Kidney epithelial cell (primary cell): ENCODE data around the gene CDK6. TPM values are rescaled to one million over a fixed set of nuclear protein-coding genes. Genes with fewer than 3 reads are reported as not detected.

Source experiments
- DNase-seq: peaks from one replicate; pipeline ENCODE4 v3.0.0-alpha.2; 2010; ENCODE audit warnings: low read depth
- H3K27me3 ChIP-seq: 2 replicates; pipeline ENCODE4 v1.6.0; 2011; ENCODE audit warnings: low read length; ENCODE audit not compliant: control insufficient read depth, insufficient read depth
- H3K36me3 ChIP-seq: 2 replicates; pipeline ENCODE4 v1.5.1; 2011; ENCODE audit warnings: low read length; ENCODE audit not compliant: control insufficient read depth, insufficient read depth
- H3K4me3 ChIP-seq: 2 replicates; pipeline ENCODE4 v1.5.1; 2011; ENCODE audit warnings: low read depth, mild to moderate bottlenecking, control low read depth, low read length
- total RNA-seq: library from RNA; depleted of rRNA; stranded (reverse); fragments of >200 nt; gene quantifications from 2 replicates; pipeline ENCODE4 v1.2.3, GENCODE V29; 2015
- TF ChIP-seq, protein P1 (sequence below): IDR thresholded peaks from 2 replicates; pipeline ENCODE4 v1.5.1; 2011; ENCODE audit warnings: mild to moderate bottlenecking, moderate library complexity, low read length, control low read depth, inconsistent platforms; ENCODE audit not compliant: insufficient read depth, poor library complexity, severe bottlenecking

CDK6 gene
- total RNA-seq, 1 donor from 2014 or later: 91.0 TPM

DNA sequence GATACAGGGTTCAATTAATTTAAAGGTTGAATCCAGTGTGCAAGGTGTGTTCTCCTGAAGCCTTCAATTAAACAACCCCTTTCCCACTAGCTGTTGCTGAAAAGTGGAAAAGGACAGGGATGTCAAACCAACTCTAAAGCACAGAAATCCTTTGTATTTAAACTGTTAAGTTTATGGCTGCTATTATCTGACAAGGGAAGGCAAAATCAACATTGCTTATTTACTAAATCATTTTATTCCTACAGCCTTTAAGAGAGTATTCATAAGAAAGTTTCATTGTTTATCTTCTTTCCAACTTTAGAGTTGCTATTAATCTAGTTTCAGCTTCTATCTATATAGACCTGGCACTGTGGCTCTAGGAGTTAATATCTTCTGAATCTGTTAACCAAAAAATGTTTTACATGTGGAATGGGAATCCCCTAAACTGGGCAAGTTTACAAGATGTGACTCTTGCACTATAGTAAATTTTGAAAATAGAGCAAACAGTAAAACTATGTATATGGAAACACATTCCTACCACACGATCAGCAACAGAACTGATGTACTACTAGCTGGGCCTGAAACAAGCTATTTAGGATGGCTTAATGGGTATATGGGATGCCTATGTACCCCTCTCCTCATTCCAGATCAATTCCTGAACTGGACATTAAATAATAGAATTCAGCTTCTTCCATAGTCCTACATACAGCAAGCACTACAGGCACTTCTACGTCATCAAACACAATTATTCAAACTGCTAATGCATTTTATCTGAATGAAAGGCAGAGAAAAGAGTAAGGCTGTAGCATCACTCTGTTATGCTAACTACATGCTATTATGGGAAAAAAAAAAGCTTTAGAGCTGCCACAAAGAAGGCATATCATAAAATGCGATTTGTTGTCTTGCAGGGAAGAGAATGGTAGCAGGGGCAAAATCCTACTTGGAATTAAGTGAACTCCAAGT, 52.8 kb downstream of the CDK6 start:
- H3K4me3 ChIP-seq: no peak overlapping the region
- no peak for DNase-seq
- H3K36me3 ChIP-seq: no peaks in the 10 kb centered on the region
- TF ChIP-seq, protein P1, sequence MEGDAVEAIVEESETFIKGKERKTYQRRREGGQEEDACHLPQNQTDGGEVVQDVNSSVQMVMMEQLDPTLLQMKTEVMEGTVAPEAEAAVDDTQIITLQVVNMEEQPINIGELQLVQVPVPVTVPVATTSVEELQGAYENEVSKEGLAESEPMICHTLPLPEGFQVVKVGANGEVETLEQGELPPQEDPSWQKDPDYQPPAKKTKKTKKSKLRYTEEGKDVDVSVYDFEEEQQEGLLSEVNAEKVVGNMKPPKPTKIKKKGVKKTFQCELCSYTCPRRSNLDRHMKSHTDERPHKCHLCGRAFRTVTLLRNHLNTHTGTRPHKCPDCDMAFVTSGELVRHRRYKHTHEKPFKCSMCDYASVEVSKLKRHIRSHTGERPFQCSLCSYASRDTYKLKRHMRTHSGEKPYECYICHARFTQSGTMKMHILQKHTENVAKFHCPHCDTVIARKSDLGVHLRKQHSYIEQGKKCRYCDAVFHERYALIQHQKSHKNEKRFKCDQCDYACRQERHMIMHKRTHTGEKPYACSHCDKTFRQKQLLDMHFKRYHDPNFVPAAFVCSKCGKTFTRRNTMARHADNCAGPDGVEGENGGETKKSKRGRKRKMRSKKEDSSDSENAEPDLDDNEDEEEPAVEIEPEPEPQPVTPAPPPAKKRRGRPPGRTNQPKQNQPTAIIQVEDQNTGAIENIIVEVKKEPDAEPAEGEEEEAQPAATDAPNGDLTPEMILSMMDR: no peak
- H3K27me3 ChIP-seq: no peaks in the 10 kb centered on the region

DNA sequence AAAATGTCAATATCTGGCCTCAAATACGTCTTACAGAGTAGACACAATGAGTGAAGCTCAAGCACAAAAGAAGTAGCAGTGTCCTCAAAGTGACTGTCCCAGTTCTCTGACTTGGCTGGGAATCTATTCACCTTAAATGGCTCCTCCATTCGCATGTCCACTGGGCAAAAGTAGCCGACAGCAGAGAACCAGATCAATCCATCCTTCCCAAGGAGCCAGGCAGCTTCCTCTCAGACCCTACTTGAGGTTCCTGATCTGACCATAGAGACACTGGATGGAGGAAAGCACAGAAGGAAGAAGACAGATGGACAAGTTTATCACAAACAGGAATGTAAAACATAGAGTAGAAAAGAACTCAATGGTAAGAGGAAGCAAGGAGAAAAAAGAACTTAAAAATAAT, 53.5 kb downstream of the CDK6 start:
- TF ChIP-seq, protein P1: no peak

DNA sequence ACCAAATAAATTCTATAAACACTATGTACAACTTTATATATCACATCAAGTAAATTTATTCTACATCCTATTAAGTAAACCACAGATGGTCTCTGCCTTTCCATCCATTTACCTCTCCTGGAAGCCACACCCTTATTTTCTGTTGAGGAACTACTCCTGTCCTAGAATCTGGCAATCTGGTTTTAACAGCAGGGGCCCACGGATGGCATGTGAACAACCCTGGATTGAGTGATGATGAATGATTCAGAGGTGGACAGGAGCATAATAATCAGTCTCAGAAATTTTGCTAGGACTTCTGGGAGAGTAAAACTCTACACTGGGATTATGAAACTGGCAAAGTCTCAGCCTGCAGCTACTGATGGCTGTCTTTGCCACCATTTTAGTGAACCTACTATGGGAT, 54.1 kb downstream of the CDK6 start:
- DNase-seq: no peak

More for the DNA sequence above, 53.5 kb downstream of the CDK6 start:
- no peaks in the 10 kb centered on the region for H3K36me3 ChIP-seq
- DNase-seq: no peak
- no peaks in the 10 kb centered on the region for H3K27me3 ChIP-seq
- no peak overlapping the region for H3K4me3 ChIP-seq

DNA sequence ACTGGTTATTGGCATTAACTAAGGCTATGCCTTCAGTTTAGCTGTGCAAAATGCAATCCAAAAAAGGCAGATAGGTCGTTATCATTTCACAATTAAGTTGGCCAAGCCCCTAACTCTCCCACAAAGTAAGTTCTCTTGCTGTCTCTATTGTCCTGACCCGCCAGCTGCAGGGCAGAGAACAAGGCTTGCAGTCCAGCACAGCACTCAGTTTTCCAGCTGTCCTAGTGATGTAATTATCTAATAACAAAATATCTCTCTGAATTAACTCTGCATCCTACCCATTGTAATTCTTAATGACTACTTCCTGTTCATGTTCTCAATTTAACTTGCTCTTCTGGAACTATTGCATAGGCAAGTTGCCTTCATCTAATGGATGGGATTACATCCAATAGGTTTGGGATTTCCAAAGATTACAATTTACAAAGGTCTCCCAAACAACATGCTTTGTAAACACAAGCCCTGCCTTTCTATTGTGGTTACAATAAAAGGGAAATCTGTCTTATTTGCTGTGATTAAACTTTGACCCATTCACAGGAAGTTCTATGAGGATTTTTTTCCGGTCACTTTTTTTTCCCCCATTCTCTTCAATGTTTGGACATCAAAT, 55.2 kb downstream of the CDK6 start:
- TF ChIP-seq, protein P1: no peak
- Histone ChIP-seq H3K36me3 (no peaks in the 10 kb centered on the region), H3K4me3 (no peak overlapping the region), H3K27me3 (no peaks in the 10 kb centered on the region)
- DNase-seq: no peak

More for the DNA sequence above, 54.1 kb downstream of the CDK6 start:
- no peaks in the 10 kb centered on the region for H3K27me3 ChIP-seq
- H3K4me3 ChIP-seq: no peak overlapping the region
- TF ChIP-seq, protein P1: no peak
- H3K36me3 ChIP-seq: no peaks in the 10 kb centered on the region

DNA sequence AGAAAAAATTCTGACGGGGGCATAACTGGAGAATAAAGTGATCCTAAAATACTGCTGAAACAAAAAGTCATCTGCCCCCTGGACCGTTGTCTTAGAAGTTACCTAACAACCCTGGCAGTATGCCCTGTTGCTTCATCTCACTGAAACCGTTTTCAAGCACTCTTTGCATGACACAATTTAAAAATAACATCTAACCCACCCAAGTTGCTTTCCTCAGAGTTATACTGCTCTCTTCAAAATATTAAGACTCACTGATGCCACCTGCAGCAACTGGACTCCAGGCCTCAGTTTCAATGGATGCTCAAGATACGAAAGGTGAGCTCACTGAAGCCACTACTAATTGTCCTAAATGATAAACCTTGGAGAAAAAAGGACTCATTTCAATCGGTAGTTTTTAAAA, 57.4 kb downstream of the CDK6 start:
- no peak overlapping the region for H3K4me3 ChIP-seq
- no peaks in the 10 kb centered on the region for H3K36me3 ChIP-seq
- no peaks in the 10 kb centered on the region for H3K27me3 ChIP-seq
- no peak for DNase-seq
- TF ChIP-seq, protein P1: no peak

DNA sequence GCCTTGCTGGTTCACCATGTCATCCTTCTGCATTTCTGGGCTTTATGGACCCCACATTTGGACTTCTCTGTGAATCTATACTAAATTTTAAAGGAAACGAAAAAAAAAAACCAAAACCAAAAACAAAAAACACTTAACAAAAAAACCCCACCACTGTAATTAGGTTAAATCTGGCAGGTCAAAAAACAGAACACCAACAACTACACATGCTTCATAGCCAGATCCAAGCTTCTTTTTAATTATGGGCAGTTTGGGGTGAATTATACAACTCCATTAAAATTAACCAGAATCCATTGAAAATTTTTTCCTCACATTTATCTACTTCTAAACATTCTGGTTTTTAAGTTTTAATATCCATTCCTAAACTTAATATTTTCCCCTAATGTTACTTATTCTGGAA, 58.4 kb downstream of the CDK6 start:
- no peak overlapping the region for H3K4me3 ChIP-seq
- no peaks in the 10 kb centered on the region for H3K27me3 ChIP-seq
- TF ChIP-seq, protein P1: no peak
- no peaks in the 10 kb centered on the region for H3K36me3 ChIP-seq
- DNase-seq: no peak
